Liver (tissue), 9 donors: ENCODE data around the gene YIPF3. TPM values are rescaled to one million over a fixed set of nuclear protein-coding genes. Genes with fewer than 3 reads are reported as not detected.
A peak's percentile ranks its signal among the peaks of the same experiment; 100 is the strongest.

ENCODE experiments used
- DNase-seq: peaks from one replicate; pipeline ENCODE4 v3.0.0-alpha.2; 2017; ENCODE audit warnings: low spot score
- H3K27ac ChIP-seq, 2 donors: one replicate each; pipeline ENCODE4 v1.7.0; 2013; ENCODE audit warnings: inconsistent platforms in 2 of 2, low read length in 2 of 2, control low read depth in 1 of 2, low read depth in 1 of 2, mild to moderate bottlenecking in 1 of 2
- H3K27me3 ChIP-seq, 4 donors: one replicate each; pipeline versions ENCODE4 v1.6.1 to v1.7.0; 2013; ENCODE audit warnings: low read length in 3 of 4, inconsistent platforms in 1 of 4, mild to moderate bottlenecking in 1 of 4, moderate library complexity in 1 of 4; ENCODE audit not compliant: control insufficient read depth in 4 of 4, insufficient read depth in 4 of 4
- H3K36me3 ChIP-seq, 4 donors: one replicate each; pipeline versions ENCODE4 v1.6.1 to v1.7.0; 2013; ENCODE audit warnings: low read length in 3 of 4, mild to moderate bottlenecking in 3 of 4, low read depth in 1 of 4, moderate library complexity in 1 of 4; ENCODE audit not compliant: control insufficient read depth in 4 of 4, insufficient read depth in 3 of 4
- H3K4me1 ChIP-seq, 4 donors: one replicate each; pipeline versions ENCODE4 v1.6.1 to v1.7.0; 2013; ENCODE audit warnings: low read length in 3 of 4, mild to moderate bottlenecking in 3 of 4, moderate library complexity in 1 of 4; ENCODE audit not compliant: control insufficient read depth in 4 of 4, insufficient read depth in 4 of 4
- H3K4me3 ChIP-seq, 3 donors: one replicate each; pipeline versions ENCODE4 v1.6.1 to v1.7.0; 2013; ENCODE audit warnings: low read length in 3 of 3, control low read depth in 1 of 3, low read depth in 1 of 3, mild to moderate bottlenecking in 1 of 3
- H3K9ac ChIP-seq, 2 donors: one replicate each; pipeline ENCODE4 v1.7.0; 2013; ENCODE audit warnings: low read length in 2 of 2, mild to moderate bottlenecking in 2 of 2, moderate library complexity in 2 of 2, control low read depth in 1 of 2, low read depth in 1 of 2
- H3K9me3 ChIP-seq, 4 donors: one replicate each; pipeline versions ENCODE4 v1.6.1 to v1.7.0; 2013; ENCODE audit warnings: low read length in 3 of 4; ENCODE audit not compliant: control insufficient read depth in 4 of 4
- EGR1 ChIP-seq, 2 donors: IDR thresholded peaks; 2 replicates each; pipeline ENCODE4 v1.6.1; 2016 to 2018; ENCODE audit warnings: antibody characterized with exemption in 2 of 2, low read depth in 2 of 2
- FOXA1 ChIP-seq: IDR thresholded peaks from 2 replicates; pipeline ENCODE4 v1.6.1; 2016; ENCODE audit warnings: antibody characterized with exemption
- FOXA2 ChIP-seq: IDR thresholded peaks from 2 replicates; pipeline ENCODE4 v1.6.1; 2016; ENCODE audit warnings: antibody characterized with exemption
- GABPA ChIP-seq, 2 donors: IDR thresholded peaks in 1 of 2; conservative IDR thresholded peaks in 1 of 2; 2 replicates each; pipeline ENCODE4 v1.6.1; 2016; ENCODE audit warnings: antibody characterized with exemption in 2 of 2, mild to moderate bottlenecking in 1 of 2, moderate library complexity in 1 of 2
- HNF4A ChIP-seq, 2 donors: conservative IDR thresholded peaks; 2 replicates each; pipeline ENCODE4 v1.6.1; 2016; ENCODE audit warnings: antibody characterized with exemption in 2 of 2, mild to moderate bottlenecking in 2 of 2
- HNF4G ChIP-seq: IDR thresholded peaks from 2 replicates; pipeline ENCODE4 v1.6.1; 2016; ENCODE audit warnings: antibody characterized with exemption
- JUND ChIP-seq, 2 donors: IDR thresholded peaks; 2 replicates each; pipeline ENCODE4 v1.6.1; 2016; ENCODE audit warnings: antibody characterized with exemption in 2 of 2
- NR2F2 ChIP-seq: IDR thresholded peaks from 2 replicates; pipeline ENCODE4 v1.6.1; 2016; ENCODE audit warnings: antibody characterized with exemption
- RAD21 ChIP-seq, 2 donors: IDR thresholded peaks; 2 replicates each; pipeline ENCODE4 v1.6.1; 2016; ENCODE audit warnings: antibody characterized with exemption in 2 of 2, mild to moderate bottlenecking in 2 of 2
- RXRA ChIP-seq, 2 donors: IDR thresholded peaks; 2 replicates each; pipeline ENCODE4 v1.6.1; 2017 to 2018; ENCODE audit warnings: antibody characterized with exemption in 2 of 2, mild to moderate bottlenecking in 1 of 2
- SP1 ChIP-seq: IDR thresholded peaks from 2 replicates; pipeline ENCODE4 v1.6.1; 2018; ENCODE audit warnings: antibody characterized with exemption, mild to moderate bottlenecking
- TAF1 ChIP-seq: conservative IDR thresholded peaks from 2 replicates; pipeline ENCODE4 v1.6.1; 2016; ENCODE audit warnings: antibody characterized with exemption, mild to moderate bottlenecking
- YY1 ChIP-seq: IDR thresholded peaks from 2 replicates; pipeline ENCODE4 v1.6.1; 2016; ENCODE audit warnings: antibody characterized with exemption, mild to moderate bottlenecking
- WGBS: extraction: QIAGEN DNeasy Blood & Tissue Kit; methylation state at CpG from one replicate; pipeline ENCODE4 v1.1.7; 2013; 5-methylcytosine and 5-hydroxymethylcytosine counted together
- polyA plus RNA-seq, 2 donors: library from polyadenylated mRNA; stranded (reverse) in 1 of 2; unstranded in 1 of 2; fragments of 200-250 nt in 1 of 2; fragments of >200 nt in 1 of 2; fragmentation: Nextera tagmentation in 1 of 2; extraction: Ambion mirVana in 1 of 2; gene quantifications; one replicate each; pipeline versions ENCODE4 v1.2.1 to v1.2.3, GENCODE V29; 2013 to 2015
- total RNA-seq, 2 donors: library from RNA; depleted of rRNA; stranded (reverse); fragments of >200 nt; gene quantifications; one replicate each; pipeline ENCODE4 v1.2.3, GENCODE V29; 2014
- TF ChIP-seq, protein P1 (sequence below): IDR thresholded peaks from 2 replicates; pipeline ENCODE4 v1.6.1; 2016; ENCODE audit warnings: antibody characterized with exemption
- TF ChIP-seq, protein P2 (sequence below): IDR thresholded peaks from 2 replicates; pipeline ENCODE4 v1.6.1; 2016; ENCODE audit warnings: antibody characterized with exemption
- TF ChIP-seq, protein P3 (sequence below): fragments of 150-350 bp; IDR thresholded peaks from 2 replicates; pipeline ENCODE4 v1.5.1; 2017; ENCODE audit warnings: improper control_type of control experiment, low read depth, low read length; ENCODE audit not compliant: missing input control
- TF ChIP-seq, protein P4 (sequence below): IDR thresholded peaks from 2 replicates; pipeline ENCODE4 v1.6.1; 2016; ENCODE audit warnings: antibody characterized with exemption
- TF ChIP-seq, protein P5 (sequence below): IDR thresholded peaks from 2 replicates; pipeline ENCODE4 v1.6.1; 2016; ENCODE audit warnings: antibody characterized with exemption, mild to moderate bottlenecking
- donor health status: healthy.
- donor health status: healthy.
- donor health status: healthy.
- donor health status: healthy.
- donor health status: healthy.

The YIPF3 gene
- total and polyA plus RNA-seq, 4 donors, result 43.8 to 91.9 (median 61.6) TPM

DNA sequence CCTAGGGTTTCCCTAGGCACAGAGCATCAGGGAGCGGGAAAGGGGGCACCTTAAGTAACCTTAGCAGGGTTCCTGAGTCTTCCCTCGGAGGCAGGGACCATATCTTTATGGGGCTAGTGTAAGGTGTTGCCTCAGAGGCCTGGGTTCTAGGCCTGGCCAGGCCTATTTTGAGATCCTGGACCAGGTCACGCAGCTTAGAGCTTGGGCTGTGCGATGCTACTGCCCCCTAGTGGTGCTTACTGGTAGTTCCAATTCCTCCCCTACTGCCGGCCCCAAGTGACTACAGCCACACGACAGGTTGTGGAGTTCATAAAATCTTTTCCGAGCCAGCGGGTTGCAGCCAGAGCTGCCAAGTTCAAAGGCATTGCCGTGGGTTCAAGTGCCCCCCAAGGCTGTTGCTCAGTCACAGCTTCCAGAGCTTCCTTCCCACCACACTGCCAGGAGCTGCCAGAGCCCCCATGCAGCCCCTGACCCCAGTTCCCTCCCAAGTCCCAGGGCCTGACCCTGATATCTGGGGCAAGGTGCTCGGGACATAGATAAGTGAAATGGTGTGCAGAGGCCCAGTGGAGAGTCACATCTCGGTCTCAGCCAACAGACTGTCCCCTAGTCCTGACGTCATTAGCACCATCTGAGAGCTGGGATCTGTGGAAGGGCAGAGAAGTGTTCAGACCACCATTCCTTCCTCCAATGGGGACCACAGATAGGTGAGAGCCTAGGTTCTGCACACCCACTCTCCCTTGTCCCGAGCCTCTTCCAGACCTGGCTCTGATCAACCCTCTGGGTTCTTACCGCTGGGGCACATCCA, 9.9 kb downstream of the YIPF3 start:
- Histone ChIP-seq H3K4me1 (peaks cover 5 to 11% (median 7%) of the 10 kb centered on the region in 4 donors), H3K36me3 (peaks cover 5 to 39% (median 29%) of the 10 kb centered on the region in 4 donors), H3K9me3 (no peaks in the 10 kb centered on the region), H3K9ac (no peak overlapping the region), H3K27me3 (peaks cover 0 to 3% (median 0%) of the 10 kb centered on the region in 4 donors), H3K27ac (no peak overlapping the region), H3K4me3 (no peak overlapping the region)
- TF ChIP-seq, protein P1, sequence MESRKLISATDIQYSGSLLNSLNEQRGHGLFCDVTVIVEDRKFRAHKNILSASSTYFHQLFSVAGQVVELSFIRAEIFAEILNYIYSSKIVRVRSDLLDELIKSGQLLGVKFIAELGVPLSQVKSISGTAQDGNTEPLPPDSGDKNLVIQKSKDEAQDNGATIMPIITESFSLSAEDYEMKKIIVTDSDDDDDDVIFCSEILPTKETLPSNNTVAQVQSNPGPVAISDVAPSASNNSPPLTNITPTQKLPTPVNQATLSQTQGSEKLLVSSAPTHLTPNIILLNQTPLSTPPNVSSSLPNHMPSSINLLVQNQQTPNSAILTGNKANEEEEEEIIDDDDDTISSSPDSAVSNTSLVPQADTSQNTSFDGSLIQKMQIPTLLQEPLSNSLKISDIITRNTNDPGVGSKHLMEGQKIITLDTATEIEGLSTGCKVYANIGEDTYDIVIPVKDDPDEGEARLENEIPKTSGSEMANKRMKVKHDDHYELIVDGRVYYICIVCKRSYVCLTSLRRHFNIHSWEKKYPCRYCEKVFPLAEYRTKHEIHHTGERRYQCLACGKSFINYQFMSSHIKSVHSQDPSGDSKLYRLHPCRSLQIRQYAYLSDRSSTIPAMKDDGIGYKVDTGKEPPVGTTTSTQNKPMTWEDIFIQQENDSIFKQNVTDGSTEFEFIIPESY, result no peak
- TF ChIP-seq GABPA (IDR thresholded peaks at IDR 0.05 in 1 of 2, conservative IDR thresholded peaks at IDR 0.05 in 1 of 2), result no peak
- peak; percentile 94 to 97 for TF ChIP-seq RAD21 (IDR thresholded peaks at IDR 0.05)
- TF ChIP-seq TAF1, result no peak
- TF ChIP-seq SP1, result no peak
- no peak for TF ChIP-seq HNF4A (conservative IDR thresholded peaks at IDR 0.05)
- TF ChIP-seq FOXA1, result no peak
- no peak for TF ChIP-seq HNF4G
- TF ChIP-seq, protein P2, sequence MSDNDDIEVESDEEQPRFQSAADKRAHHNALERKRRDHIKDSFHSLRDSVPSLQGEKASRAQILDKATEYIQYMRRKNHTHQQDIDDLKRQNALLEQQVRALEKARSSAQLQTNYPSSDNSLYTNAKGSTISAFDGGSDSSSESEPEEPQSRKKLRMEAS, result no peak
- TF ChIP-seq, protein P3, sequence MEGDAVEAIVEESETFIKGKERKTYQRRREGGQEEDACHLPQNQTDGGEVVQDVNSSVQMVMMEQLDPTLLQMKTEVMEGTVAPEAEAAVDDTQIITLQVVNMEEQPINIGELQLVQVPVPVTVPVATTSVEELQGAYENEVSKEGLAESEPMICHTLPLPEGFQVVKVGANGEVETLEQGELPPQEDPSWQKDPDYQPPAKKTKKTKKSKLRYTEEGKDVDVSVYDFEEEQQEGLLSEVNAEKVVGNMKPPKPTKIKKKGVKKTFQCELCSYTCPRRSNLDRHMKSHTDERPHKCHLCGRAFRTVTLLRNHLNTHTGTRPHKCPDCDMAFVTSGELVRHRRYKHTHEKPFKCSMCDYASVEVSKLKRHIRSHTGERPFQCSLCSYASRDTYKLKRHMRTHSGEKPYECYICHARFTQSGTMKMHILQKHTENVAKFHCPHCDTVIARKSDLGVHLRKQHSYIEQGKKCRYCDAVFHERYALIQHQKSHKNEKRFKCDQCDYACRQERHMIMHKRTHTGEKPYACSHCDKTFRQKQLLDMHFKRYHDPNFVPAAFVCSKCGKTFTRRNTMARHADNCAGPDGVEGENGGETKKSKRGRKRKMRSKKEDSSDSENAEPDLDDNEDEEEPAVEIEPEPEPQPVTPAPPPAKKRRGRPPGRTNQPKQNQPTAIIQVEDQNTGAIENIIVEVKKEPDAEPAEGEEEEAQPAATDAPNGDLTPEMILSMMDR, result peak; percentile 97
- TF ChIP-seq JUND (IDR thresholded peaks at IDR 0.05), result no peak
- no peak for TF ChIP-seq FOXA2
- TF ChIP-seq, protein P4, sequence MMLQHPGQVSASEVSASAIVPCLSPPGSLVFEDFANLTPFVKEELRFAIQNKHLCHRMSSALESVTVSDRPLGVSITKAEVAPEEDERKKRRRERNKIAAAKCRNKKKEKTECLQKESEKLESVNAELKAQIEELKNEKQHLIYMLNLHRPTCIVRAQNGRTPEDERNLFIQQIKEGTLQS, result no peak
- TF ChIP-seq, protein P5, sequence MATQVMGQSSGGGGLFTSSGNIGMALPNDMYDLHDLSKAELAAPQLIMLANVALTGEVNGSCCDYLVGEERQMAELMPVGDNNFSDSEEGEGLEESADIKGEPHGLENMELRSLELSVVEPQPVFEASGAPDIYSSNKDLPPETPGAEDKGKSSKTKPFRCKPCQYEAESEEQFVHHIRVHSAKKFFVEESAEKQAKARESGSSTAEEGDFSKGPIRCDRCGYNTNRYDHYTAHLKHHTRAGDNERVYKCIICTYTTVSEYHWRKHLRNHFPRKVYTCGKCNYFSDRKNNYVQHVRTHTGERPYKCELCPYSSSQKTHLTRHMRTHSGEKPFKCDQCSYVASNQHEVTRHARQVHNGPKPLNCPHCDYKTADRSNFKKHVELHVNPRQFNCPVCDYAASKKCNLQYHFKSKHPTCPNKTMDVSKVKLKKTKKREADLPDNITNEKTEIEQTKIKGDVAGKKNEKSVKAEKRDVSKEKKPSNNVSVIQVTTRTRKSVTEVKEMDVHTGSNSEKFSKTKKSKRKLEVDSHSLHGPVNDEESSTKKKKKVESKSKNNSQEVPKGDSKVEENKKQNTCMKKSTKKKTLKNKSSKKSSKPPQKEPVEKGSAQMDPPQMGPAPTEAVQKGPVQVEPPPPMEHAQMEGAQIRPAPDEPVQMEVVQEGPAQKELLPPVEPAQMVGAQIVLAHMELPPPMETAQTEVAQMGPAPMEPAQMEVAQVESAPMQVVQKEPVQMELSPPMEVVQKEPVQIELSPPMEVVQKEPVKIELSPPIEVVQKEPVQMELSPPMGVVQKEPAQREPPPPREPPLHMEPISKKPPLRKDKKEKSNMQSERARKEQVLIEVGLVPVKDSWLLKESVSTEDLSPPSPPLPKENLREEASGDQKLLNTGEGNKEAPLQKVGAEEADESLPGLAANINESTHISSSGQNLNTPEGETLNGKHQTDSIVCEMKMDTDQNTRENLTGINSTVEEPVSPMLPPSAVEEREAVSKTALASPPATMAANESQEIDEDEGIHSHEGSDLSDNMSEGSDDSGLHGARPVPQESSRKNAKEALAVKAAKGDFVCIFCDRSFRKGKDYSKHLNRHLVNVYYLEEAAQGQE, result no peak
- TF ChIP-seq RXRA (IDR thresholded peaks at IDR 0.05), result peak in 1 of 2 donors; percentile 47
- TF ChIP-seq NR2F2, result no peak
- no peak for TF ChIP-seq YY1
- TF ChIP-seq EGR1 (IDR thresholded peaks at IDR 0.05; ENCODE audit: low read depth in 2 of 2), result no peak
- peak; percentile 87 for DNase-seq
- WGBS, result 27% methylated on average over 14 of the region's 14 CpGs
